IMR-90 (cell line): Measurements from ENCODE around the gene SDC3. TPM values are rescaled to one million over a fixed set of nuclear protein-coding genes. Genes with fewer than 3 reads are reported as not detected.

Experiments used
- ATAC-seq: fragments of 200-7000 bp; cut with Tn5 transposase; 2 replicates; pipeline ENCODE4 v1.9.1; 2020; ENCODE audit warnings: low read depth, mild to moderate bottlenecking, moderate library complexity
- BruUV-seq: library from RNA; stranded (reverse); fragments of 400-500 nt; replicated peaks from 2 replicates; lab custom pipeline; 2021; lab: Mats Ljungman, UMichigan
- CTCF ChIA-PET: fragments of 300-600 bp; formaldehyde crosslinking; extraction: SDS; loops from one replicate; lab custom pipeline; 2021; ENCODE audit warnings: antibody characterized with exemption; lab: Yijun Ruan, JAX
- POLR2A ChIA-PET: fragments of 300-600 bp; sonication (Branson Sonifier 250); formaldehyde crosslinking; loops from one replicate; lab custom pipeline; 2022; ENCODE audit warnings: antibody characterized with exemption; ENCODE audit not compliant: unreplicated experiment; lab: Charles Lee
- DNase-seq: peaks from one replicate; pipeline ENCODE4 v3.0.0; 2013
- H2AFZ ChIP-seq: replicated peaks from 2 replicates; pipeline ENCODE3; 2013; ENCODE audit warnings: low read length, mild to moderate bottlenecking; ENCODE audit not compliant: poor library complexity
- H2AK5ac ChIP-seq: 2 replicates; pipeline ENCODE4 v1.6.1; 2013; ENCODE audit warnings: low read depth, low read length, inconsistent platforms
- H2AK9ac ChIP-seq: replicated peaks from 2 replicates; pipeline ENCODE3; 2013; ENCODE audit warnings: mild to moderate bottlenecking, low read depth, low read length, moderate library complexity; ENCODE audit not compliant: poor library complexity
- H2BK120ac ChIP-seq: 2 replicates; pipeline ENCODE4 v1.6.1; 2013; ENCODE audit warnings: low read depth, low read length, inconsistent platforms
- H2BK15ac ChIP-seq: 3 replicates; pipeline ENCODE4 v1.6.1; 2013; ENCODE audit warnings: low read depth, low read length, inconsistent platforms
- H2BK20ac ChIP-seq: 2 replicates; pipeline ENCODE4 v1.6.1; 2013; ENCODE audit warnings: low read depth, mild to moderate bottlenecking, inconsistent platforms, low read length, moderate library complexity
- H2BK5ac ChIP-seq: 2 replicates; pipeline ENCODE4 v1.6.1; 2013; ENCODE audit warnings: mild to moderate bottlenecking, low read depth, low read length, inconsistent platforms; ENCODE audit not compliant: poor library complexity, severe bottlenecking
- H3K14ac ChIP-seq: replicated peaks from 2 replicates; pipeline ENCODE4 v1.6.1; 2013; ENCODE audit warnings: low read depth, low read length, inconsistent platforms
- H3K18ac ChIP-seq: 2 replicates; pipeline ENCODE4 v1.6.1; 2013; ENCODE audit warnings: low read depth, low read length, control low read depth
- H3K23ac ChIP-seq: 2 replicates; pipeline ENCODE4 v1.6.1; 2013; ENCODE audit warnings: low read depth, low read length, inconsistent platforms
- H3K27ac ChIP-seq: 2 replicates; pipeline ENCODE4 v1.5.1; 2013; ENCODE audit warnings: mild to moderate bottlenecking, control low read depth, low read length; ENCODE audit not compliant: insufficient read depth
- H3K27me3 ChIP-seq: 2 replicates; pipeline ENCODE4 v1.6.1; 2013; ENCODE audit warnings: low read length; ENCODE audit not compliant: control insufficient read depth, insufficient read depth
- H3K36me3 ChIP-seq: 2 replicates; pipeline ENCODE4 v1.6.1; 2013; ENCODE audit warnings: low read length, mixed read lengths; ENCODE audit not compliant: control insufficient read depth, insufficient read depth
- H3K4ac ChIP-seq: 2 replicates; pipeline ENCODE4 v1.6.1; 2013; ENCODE audit warnings: low read depth, low read length, inconsistent platforms
- H3K4me1 ChIP-seq: 2 replicates; pipeline ENCODE4 v1.6.1; 2013; ENCODE audit warnings: low read length, mixed read lengths; ENCODE audit not compliant: control insufficient read depth, insufficient read depth
- H3K4me2 ChIP-seq: 2 replicates; pipeline ENCODE4 v1.6.1; 2013; ENCODE audit warnings: low read depth, mild to moderate bottlenecking, control low read depth, low read length, moderate library complexity
- H3K4me3 ChIP-seq: 2 replicates; pipeline ENCODE4 v1.5.1; 2013; ENCODE audit warnings: low read depth, mild to moderate bottlenecking, control low read depth, low read length, moderate library complexity; ENCODE audit not compliant: insufficient read depth
- H3K56ac ChIP-seq: 2 replicates; pipeline ENCODE4 v1.6.1; 2013; ENCODE audit warnings: low read length, inconsistent platforms; ENCODE audit not compliant: insufficient read depth; ENCODE audit errors: extremely low read depth
- H3K79me1 ChIP-seq, 2 experiments: 2 replicates each; pipeline ENCODE4 v1.6.1; 2013; ENCODE audit warnings: low read length in 2 of 2, inconsistent platforms in 1 of 2, low read depth in 1 of 2
- H3K9ac ChIP-seq: 2 replicates; pipeline ENCODE4 v1.6.1; 2013; ENCODE audit warnings: low read depth, low read length, control low read depth
- H3K9me1 ChIP-seq: 2 replicates; pipeline ENCODE4 v1.6.1; 2013; ENCODE audit warnings: low read length, inconsistent platforms; ENCODE audit not compliant: insufficient read depth
- H3K9me3 ChIP-seq: 2 replicates; pipeline ENCODE4 v1.6.1; 2013; ENCODE audit warnings: low read length; ENCODE audit not compliant: control insufficient read depth, insufficient read depth
- H4K20me1 ChIP-seq: 2 replicates; pipeline ENCODE4 v1.6.1; 2013; ENCODE audit warnings: low read length, inconsistent platforms; ENCODE audit not compliant: insufficient read depth
- H4K5ac ChIP-seq: 2 replicates; pipeline ENCODE4 v1.6.1; 2013; ENCODE audit warnings: mild to moderate bottlenecking, low read depth, low read length, control low read depth
- H4K8ac ChIP-seq, 2 experiments: 2 replicates each; pipeline ENCODE4 v1.6.1; 2013; ENCODE audit warnings: low read depth in 2 of 2, low read length in 2 of 2, control low read depth in 1 of 2, inconsistent platforms in 1 of 2
- H4K91ac ChIP-seq: 2 replicates; pipeline ENCODE4 v1.6.1; 2013; ENCODE audit warnings: low read depth, low read length, inconsistent platforms; ENCODE audit not compliant: insufficient read depth
- MAFK ChIP-seq: IDR thresholded peaks from 2 replicates; pipeline ENCODE4 v1.6.1; 2012; ENCODE audit warnings: low read depth, low read length, improper control_type of control experiment
- MAZ ChIP-seq: IDR thresholded peaks from 2 replicates; pipeline ENCODE4 v1.6.1; 2012; ENCODE audit warnings: low read depth, mild to moderate bottlenecking, low read length, improper control_type of control experiment, moderate library complexity, borderline replicate concordance
- RAD21 ChIP-seq: IDR thresholded peaks from 2 replicates; pipeline ENCODE4 v1.6.1; 2012; ENCODE audit warnings: low read length, improper control_type of control experiment
- SMC3 ChIP-seq: fragments of 150-350 bp; IDR thresholded peaks from 2 replicates; pipeline ENCODE4 v1.6.1; 2016; ENCODE audit warnings: low read depth, mild to moderate bottlenecking, antibody characterized with exemption, low read length, moderate library complexity
- WGBS, 2 experiments: methylation state at CpG; one replicate each; pipeline versions ENCODE4 v1.1.5 to v1.1.7; 2013; ENCODE audit warnings: missing lambda C conversion rate in 2 of 2; ENCODE audit not compliant: insufficient read length in 1 of 2; ENCODE audit errors: extremely low coverage in 2 of 2; 5-methylcytosine and 5-hydroxymethylcytosine counted together
- dilution Hi-C: fragments of 300-500 bp; cut with HindIII; formaldehyde crosslinking; loops from one replicate; pipeline ENCODE4 v1.14.3; 2018; ENCODE audit warnings: low sequenced_read_pairs; ENCODE audit not compliant: unreplicated experiment
- in situ Hi-C: fragments of 300-500 bp; cut with MboI; formaldehyde crosslinking; loops from 3 replicates; pipeline ENCODE4 v1.14.3; 2019; ENCODE audit warnings: low sequenced_read_pairs, inconsistent platforms, mixed read lengths
- intact Hi-C: fragments of 100-400 bp; cut with micrococcal nuclease; formaldehyde crosslinking; loops from 2 replicates; pipeline ENCODE4 v1.10.0; 2022
- polyA plus RNA-seq, 3 experiments: library from polyadenylated mRNA; depleted of rRNA; stranded (reverse); fragments of >200 nt; gene quantifications; 2 replicates each; pipeline ENCODE4 v1.2.3, GENCODE V29; 2012; ENCODE audit warnings: low replicate concordance in 1 of 3
- total RNA-seq: library from RNA; depleted of rRNA; stranded (reverse); fragments of >200 nt; gene quantifications from 2 replicates; pipeline ENCODE4 v1.2.3, GENCODE V29; 2012
- TF ChIP-seq, protein P1 (sequence below): conservative IDR thresholded peaks from 2 replicates; pipeline ENCODE4 v1.5.1; 2012; ENCODE audit warnings: mild to moderate bottlenecking, low read depth, low read length, improper control_type of control experiment

The SDC3 gene
- total and polyA plus RNA-seq, 2 of the 4 experiments (the other 2 are of a cell fraction) = 13.1 to 71.5 TPM

- Histone ChIP-seq H3K9ac (no peak overlapping the region), H4K20me1 (peaks cover 21% of the 10 kb centered on the region), H4K8ac (no peak overlapping the region), H3K79me1 (peaks cover 7 to 14% of the 10 kb centered on the region in 2 experiments; a peak in 2 of 4 replicates), H2AK9ac (peak overlapping the region; percentile 47), H2AK5ac (peak overlapping the region; percentile 36), H4K5ac (no peak overlapping the region), H3K14ac (no peak overlapping the region), H3K27me3 (no peaks in the 10 kb centered on the region), H3K56ac (no peak overlapping the region), H2BK5ac (no peak overlapping the region), H3K27ac (no peak overlapping the region), H3K4me2 (no peak overlapping the region), H3K18ac (no peak overlapping the region), H4K91ac (no peak overlapping the region), H3K36me3 (peaks cover 21% of the 10 kb centered on the region), H2BK20ac (no peak overlapping the region), H3K4ac (no peak overlapping the region), H3K4me3 (no peak overlapping the region), H2BK15ac (no peak overlapping the region), H3K23ac (no peak overlapping the region), H3K4me1 (peaks cover 7% of the 10 kb centered on the region), H3K9me3 (no peaks in the 10 kb centered on the region), H2BK120ac (no peak overlapping the region), H3K9me1 (peaks cover 15% of the 10 kb centered on the region), H2AFZ (peak overlapping the region; percentile 53)
- no CpG with 5 or more reads among the region's 6 CpGs for WGBS, 2 experiments
- DNase-seq = peak; percentile 36
- ChIA-PET CTCF (interaction anchor here (0.7 to 1.5 kb wide), 4 partner anchors 8 to 146 kb away, joined by 3 to 7 read pairs (median 6); no protein-coding TSS in a partner anchor), POLR2A (no interaction called here)
- dilution Hi-C loops = no loop called here
- in situ Hi-C loops = no loop called here
- intact Hi-C loops = loop anchor here (5.0 kb wide), 1 partner anchor 147 kb away; no protein-coding TSS in a partner anchor
- ATAC-seq = peak; percentile 80
- TF ChIP-seq MAFK (no peak), RAD21 (peak; percentile 66), SMC3 (peak; percentile 45; the same call in 1 of the 2 replicates), MAZ (no peak)
- TF ChIP-seq, protein P1, sequence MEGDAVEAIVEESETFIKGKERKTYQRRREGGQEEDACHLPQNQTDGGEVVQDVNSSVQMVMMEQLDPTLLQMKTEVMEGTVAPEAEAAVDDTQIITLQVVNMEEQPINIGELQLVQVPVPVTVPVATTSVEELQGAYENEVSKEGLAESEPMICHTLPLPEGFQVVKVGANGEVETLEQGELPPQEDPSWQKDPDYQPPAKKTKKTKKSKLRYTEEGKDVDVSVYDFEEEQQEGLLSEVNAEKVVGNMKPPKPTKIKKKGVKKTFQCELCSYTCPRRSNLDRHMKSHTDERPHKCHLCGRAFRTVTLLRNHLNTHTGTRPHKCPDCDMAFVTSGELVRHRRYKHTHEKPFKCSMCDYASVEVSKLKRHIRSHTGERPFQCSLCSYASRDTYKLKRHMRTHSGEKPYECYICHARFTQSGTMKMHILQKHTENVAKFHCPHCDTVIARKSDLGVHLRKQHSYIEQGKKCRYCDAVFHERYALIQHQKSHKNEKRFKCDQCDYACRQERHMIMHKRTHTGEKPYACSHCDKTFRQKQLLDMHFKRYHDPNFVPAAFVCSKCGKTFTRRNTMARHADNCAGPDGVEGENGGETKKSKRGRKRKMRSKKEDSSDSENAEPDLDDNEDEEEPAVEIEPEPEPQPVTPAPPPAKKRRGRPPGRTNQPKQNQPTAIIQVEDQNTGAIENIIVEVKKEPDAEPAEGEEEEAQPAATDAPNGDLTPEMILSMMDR = peak; percentile 65
- BruUV-seq = no TSS peak
Observed at GRCh38 chr1:30929135-30929889, 20.8 kb upstream of the SDC3 start.
